Measurements from ENCODE around the gene HEG1. TPM values are rescaled to one million over a fixed set of nuclear protein-coding genes. Genes with fewer than 3 reads are reported as not detected.

HEG1 gene
- total RNA-seq, 2 donors from 2014 or later = 45.7 to 46.1 TPM

- no peaks in the 10 kb centered on the region for H3K9me3 ChIP-seq
- H3K27ac ChIP-seq = peak overlapping the region in 3 of 4 donors; percentile 17 to 58 (median 32)
- ATAC-seq = no peak
- no peaks in the 10 kb centered on the region for H3K36me3 ChIP-seq (replicated peaks in 1 of 2; ENCODE audit: insufficient read depth in 1 of 2, low read depth in 2 of 2)
- peak in 2 of 4 donors; percentile 19 to 39 for DNase-seq
- H3K4me1 ChIP-seq = peaks cover 48% of the 10 kb centered on the region
- H3K27me3 ChIP-seq = no peaks in the 10 kb centered on the region
- TF ChIP-seq POLR2A (IDR thresholded peaks at IDR 0.05) = no peak
- no peak for TF ChIP-seq CTCF (IDR thresholded peaks at IDR 0.05)
- intact Hi-C loops (cut with DNase I) = no loop called here
- WGBS, 2 donors = 68 to 78% methylated on average over 4 of the region's 4 CpGs
- no peak overlapping the region for H3K4me3 ChIP-seq
Measured at GRCh38 chr3:125061170-125061569, 5.4 kb upstream of the HEG1 start.

GRCh38 chr3:125059488-125060245, 3.9 kb upstream of the HEG1 start:
- 36 to 47% methylated on average over 4 to 7 of the region's 7 CpGs for WGBS, 2 donors
- TF ChIP-seq CTCF (IDR thresholded peaks at IDR 0.05) (peak in 5 of 7 experiments; percentile 12 to 53 (median 51)), POLR2A (IDR thresholded peaks at IDR 0.05) (no peak)
- peaks cover 49% of the 10 kb centered on the region for H3K4me1 ChIP-seq

GRCh38 chr3:125058959-125059358, 3.2 kb upstream of the HEG1 start:
- 82 to 86% methylated on average over 3 of the region's 3 CpGs for WGBS, 2 donors
- no peak for ATAC-seq
- peaks cover 49% of the 10 kb centered on the region for H3K4me1 ChIP-seq
- H3K36me3 ChIP-seq (replicated peaks in 1 of 2; ENCODE audit: insufficient read depth in 1 of 2, low read depth in 2 of 2) = no peaks in the 10 kb centered on the region
- no peaks in the 10 kb centered on the region for H3K9me3 ChIP-seq
- H3K27me3 ChIP-seq = no peaks in the 10 kb centered on the region
- no peak overlapping the region for H3K27ac ChIP-seq
- no peak for DNase-seq
- TF ChIP-seq POLR2A (IDR thresholded peaks at IDR 0.05) (no peak), CTCF (IDR thresholded peaks at IDR 0.05) (no peak)
- H3K4me3 ChIP-seq = no peak overlapping the region
- intact Hi-C loops (cut with DNase I) = no loop called here

More at GRCh38 chr3:125059488-125060245, 3.9 kb upstream of the HEG1 start:
- Histone ChIP-seq H3K27me3 (no peaks in the 10 kb centered on the region), H3K4me3 (no peak overlapping the region), H3K27ac (peak overlapping the region in 1 of 4 donors; percentile 36), H3K9me3 (no peaks in the 10 kb centered on the region), H3K36me3 (replicated peaks in 1 of 2; ENCODE audit: insufficient read depth in 1 of 2, low read depth in 2 of 2) (no peaks in the 10 kb centered on the region)
- intact Hi-C loops (cut with DNase I) = no loop called here
- ATAC-seq (peak; percentile 41), DNase-seq (peak; percentile 37 to 66 (median 51))

GRCh38 chr3:125058529-125058928, 2.7 kb upstream of the HEG1 start:
- H3K4me1 ChIP-seq = peaks cover 48% of the 10 kb centered on the region

More at GRCh38 chr3:125058529-125058928, 2.7 kb upstream of the HEG1 start:
- no peaks in the 10 kb centered on the region for H3K9me3 ChIP-seq
- ATAC-seq = no peak
- DNase-seq = no peak
- H3K27ac ChIP-seq = no peak overlapping the region
- H3K4me3 ChIP-seq = no peak overlapping the region
- WGBS, 2 donors = 71 to 89% methylated on average over 3 of the region's 3 CpGs
- H3K36me3 ChIP-seq (replicated peaks in 1 of 2; ENCODE audit: insufficient read depth in 1 of 2, low read depth in 2 of 2) = no peaks in the 10 kb centered on the region
- no peaks in the 10 kb centered on the region for H3K27me3 ChIP-seq
- intact Hi-C loops (cut with DNase I) = no loop called here
- no peak for TF ChIP-seq CTCF (IDR thresholded peaks at IDR 0.05)
- TF ChIP-seq POLR2A (IDR thresholded peaks at IDR 0.05) = no peak

Data from body of pancreas (tissue), 4 donors.